SH-SY5Y (cell line): Measurements from ENCODE around the gene IRGC.

Experiments used
- GATA2 ChIP-seq: IDR thresholded peaks from 2 replicates; pipeline ENCODE4 v1.6.1; 2011; ENCODE audit warnings: mild to moderate bottlenecking, low read depth, low read length
- GATA3 ChIP-seq: IDR thresholded peaks from 2 replicates; pipeline ENCODE4 v1.6.1; 2011; ENCODE audit warnings: low read depth, mild to moderate bottlenecking, low read length, moderate library complexity

Gene IRGC

DNA sequence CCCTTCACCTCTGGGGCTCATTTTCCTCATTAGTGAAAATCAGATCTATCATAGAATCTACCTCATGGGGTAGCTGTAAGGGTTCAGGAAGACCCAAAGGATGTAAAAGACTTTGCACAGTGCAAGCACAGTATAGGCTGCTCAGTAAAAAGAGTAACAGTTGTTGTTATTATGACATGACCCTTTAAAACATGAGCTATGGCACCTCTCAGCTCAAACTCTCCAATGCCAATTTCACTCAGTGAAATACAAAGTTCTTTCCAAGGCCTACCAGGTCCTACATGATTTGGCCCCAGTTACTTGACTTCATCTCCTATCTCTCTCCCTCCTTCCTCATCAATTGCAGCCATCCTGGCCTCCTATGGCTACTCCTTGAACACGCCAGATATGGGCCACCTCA lies 34.0 kb downstream of the IRGC start:
- no peak for TF ChIP-seq GATA2
- no peak for TF ChIP-seq GATA3

DNA sequence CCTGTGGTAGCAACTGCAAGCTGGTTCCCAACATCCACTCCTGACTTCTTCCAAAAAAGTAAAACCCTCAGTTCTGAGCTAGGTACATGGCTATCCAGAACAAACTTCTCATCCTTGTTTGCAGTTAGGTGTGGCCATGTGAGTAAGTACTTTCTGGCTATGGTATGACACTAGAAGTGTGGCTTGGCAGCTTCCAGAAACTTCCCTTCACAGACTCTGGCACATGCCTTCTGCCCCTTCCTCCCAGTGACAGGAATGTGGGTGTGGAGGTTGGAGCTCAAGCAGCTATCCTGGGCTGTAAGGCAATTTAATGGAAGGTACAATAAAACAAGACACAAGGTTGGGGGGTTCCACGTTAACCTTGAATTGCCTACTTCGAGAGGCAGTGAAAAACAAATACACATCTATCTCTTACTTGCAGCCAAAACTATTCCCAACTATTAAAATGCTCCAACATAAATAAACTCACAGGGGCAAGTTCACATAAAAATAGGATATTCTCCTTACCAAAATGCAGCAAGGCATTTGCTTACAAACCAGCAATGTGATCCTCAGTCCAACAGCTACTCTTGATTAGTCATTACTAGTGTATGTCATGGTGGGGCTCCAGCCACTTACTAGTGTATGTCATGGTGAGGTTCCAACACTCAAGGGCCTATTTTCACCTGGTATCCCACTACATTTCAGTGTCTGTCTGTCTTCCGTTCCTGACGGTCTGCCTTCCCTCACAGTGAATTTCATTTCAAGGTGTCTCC lies 35.8 kb downstream of the IRGC start:
- no peak for TF ChIP-seq GATA2
- no peak for TF ChIP-seq GATA3

- no peak for TF ChIP-seq GATA3
- TF ChIP-seq GATA2 = no peak
Measured at GRCh38 chr19:43752287-43752875, 36.5 kb downstream of the IRGC start.

- no peak for TF ChIP-seq GATA2
- TF ChIP-seq GATA3 = no peak
Measured at GRCh38 chr19:43754253-43754502, 38.3 kb downstream of the IRGC start.

GRCh38 chr19:43754503-43755255 lies 38.8 kb downstream of the IRGC start, which contains the start of gene SMG9:
Gene SMG9 (minus strand): TSS chr19:43754962. CDS start chr19:43750741, 4,221 bp downstream.
- TF ChIP-seq GATA2 (no peak), GATA3 (no peak)

DNA sequence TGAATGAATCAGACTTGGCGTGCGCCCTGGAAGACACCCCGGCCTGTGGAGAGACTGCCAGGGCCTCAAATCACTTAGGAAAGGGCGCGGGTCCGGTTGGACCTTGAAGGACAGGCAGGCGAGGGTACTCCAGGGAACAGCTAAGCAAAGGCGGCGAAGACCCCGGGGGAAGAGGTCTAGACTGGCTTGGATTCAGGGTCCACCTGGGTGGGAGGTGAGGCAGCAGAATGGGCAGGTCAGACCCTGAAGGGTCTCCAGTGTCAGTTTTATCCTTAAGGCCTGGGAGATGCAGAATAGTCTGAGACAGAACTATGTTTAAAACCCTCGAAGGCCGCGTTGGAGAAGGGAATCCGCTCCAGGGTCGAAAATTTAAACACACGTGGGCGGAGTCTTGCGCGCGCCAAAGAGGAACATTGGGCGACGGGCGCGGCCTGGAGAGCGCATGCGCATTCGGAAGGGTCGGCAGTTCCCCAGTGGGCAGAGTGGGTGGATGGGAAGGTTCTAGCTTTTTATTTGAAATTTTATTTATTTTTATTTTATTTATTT lies 39.5 kb downstream of the IRGC start:
- no peak for TF ChIP-seq GATA2
- no peak for TF ChIP-seq GATA3

DNA sequence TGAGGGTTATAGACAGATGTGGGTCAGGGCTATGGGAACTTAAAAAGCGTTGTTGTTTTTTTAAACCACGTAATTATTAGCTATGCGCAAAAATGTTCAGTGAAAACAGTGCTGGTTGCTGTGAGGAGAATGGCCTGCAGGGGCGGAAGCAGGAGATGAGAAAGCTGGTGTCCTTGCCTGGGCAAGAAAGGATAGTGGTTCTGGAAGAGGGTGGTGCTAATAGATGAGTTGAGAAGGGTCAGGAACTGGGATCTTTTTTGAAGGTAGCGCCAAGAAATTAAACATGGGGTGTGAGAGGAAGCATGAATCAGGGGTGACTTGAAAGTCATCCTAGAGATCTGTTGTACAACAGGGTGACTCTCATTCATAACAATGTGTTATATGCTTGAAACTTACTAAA lies 43.6 kb downstream of the IRGC start:
- TF ChIP-seq GATA3 (no peak), GATA2 (no peak)

DNA sequence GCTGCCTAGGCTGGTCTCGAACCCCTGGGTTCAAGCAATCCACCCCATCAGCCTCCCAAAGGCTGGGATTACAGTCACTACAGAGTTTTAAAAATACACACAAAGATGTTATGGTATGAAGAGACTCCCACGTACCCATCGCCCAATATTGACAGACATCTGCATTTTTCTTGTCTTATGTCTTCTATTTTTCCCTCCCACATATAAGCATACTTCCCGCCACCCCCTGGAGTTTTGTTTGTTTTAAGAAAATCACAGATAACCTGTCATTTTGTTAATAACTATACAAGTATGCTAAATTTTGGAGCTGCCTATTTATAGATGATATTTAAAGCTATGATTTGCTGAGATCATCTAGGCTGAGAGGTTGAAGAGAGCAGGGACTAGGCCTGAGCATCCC lies 45.1 kb downstream of the IRGC start:
- TF ChIP-seq GATA3 (no peak), GATA2 (no peak)

GRCh38 chr19:43762814-43763213 lies 46.9 kb downstream of the IRGC start:
- TF ChIP-seq GATA2 = no peak
- no peak for TF ChIP-seq GATA3

DNA sequence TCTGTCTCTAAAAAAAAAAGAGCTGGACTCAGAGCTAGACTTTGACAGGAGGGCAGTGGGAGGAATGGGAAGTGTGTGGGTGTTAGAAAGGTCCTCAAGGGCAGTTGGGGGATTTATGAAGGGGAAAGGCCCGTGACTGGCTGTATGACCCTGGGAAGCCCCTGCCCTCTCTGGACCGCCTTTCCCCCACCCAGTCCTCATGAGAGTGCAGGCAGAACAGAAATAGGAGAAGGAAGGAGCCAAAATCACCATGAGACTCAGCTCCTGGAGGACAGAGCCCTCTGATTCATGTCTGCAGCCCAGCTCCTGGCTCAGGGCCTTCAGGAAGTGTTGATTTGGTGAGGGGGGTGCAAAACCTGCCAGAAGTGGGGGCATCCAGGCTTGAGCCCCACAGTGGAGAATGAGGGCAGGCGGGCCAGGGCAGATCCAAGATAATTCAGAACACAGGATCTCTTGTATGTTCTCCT lies 47.6 kb downstream of the IRGC start:
- no peak for TF ChIP-seq GATA2
- no peak for TF ChIP-seq GATA3

DNA sequence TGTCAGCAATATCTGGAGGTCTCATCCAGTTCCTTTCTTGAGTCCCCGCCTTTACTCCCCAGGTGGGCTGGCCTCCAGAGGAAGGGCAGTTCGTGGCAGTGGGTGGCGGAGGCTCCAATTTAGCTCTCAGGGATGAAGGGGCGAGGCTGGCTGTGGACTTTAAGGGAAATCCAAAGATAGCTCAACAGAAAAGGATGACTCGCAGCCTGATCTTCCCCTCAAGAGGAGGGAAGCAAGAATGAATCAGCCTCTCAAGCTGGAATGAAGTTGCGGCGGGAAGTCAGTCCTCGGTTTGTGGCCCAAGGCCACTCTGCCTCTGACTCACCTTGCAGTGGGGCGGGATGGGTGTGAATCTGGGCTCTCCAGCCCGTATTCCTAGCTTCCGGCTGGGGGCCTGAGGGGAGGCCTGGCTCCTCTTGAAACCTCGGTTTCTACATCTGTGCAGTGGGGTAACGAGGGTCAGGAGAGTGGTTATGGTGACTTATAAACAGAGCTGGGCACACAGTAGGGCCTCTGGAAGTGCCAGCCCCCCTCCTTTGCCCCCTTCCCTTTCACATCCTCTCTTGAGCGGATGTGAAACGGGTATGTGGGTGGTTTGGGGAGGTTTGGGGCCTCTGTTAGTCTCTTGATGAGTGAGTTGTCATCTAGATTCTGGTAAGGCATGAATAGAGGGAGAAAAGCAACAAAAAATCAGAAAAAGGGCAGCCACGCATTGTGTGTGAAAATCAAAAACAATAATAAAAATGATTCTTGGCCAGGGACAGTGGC lies 49.4 kb downstream of the IRGC start:
- TF ChIP-seq GATA2 = no peak
- TF ChIP-seq GATA3 = no peak

GRCh38 chr19:43766755-43767043 lies 50.8 kb downstream of the IRGC start:
- TF ChIP-seq GATA2 (no peak), GATA3 (no peak)

DNA sequence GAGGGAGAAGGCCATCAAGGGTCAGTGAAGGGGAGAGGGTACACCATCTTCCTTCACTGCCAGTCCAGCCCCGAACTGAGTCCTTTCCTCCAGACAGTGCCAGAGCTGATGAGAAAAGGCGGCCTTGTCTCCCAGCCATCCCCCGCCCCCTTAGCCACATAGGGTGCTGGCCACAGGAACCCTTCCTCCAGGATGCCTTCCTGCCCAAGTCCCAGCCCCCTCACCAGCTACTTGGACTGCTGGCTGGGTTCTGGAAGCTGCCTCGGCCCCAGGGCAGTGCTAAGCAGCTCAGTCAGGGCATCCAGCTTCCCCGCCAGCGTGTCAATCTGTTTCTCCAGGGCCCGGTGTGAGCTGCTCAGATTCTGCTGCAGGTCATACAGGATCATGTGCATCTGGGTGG lies 51.4 kb downstream of the IRGC start:
- TF ChIP-seq GATA2 (no peak), GATA3 (no peak)

DNA sequence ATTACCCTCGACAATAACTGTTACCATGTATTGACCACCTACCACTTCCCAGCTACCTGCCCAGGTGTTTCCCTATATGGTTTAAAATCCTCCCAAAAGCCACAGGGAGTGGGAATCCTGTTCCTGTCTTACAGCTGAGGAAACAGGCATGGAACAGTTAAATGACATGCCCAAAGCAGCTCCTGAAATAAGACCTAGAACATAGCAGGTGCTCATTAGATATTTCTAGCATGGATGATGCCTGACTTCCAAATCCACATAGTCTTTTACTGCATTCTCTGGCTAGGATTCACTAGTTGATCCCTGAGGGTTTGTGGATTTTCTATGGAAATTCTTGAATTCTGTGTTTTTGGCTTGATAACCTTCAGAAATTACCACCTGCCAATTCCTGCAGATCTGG lies 51.9 kb downstream of the IRGC start:
- TF ChIP-seq GATA2 (no peak), GATA3 (no peak)
